HTR-8/SVneo (cell line): ENCODE measurements around the gene DACT2.

ENCODE experiments used
- DNase-seq: peaks from one replicate; pipeline ENCODE4 v3.0.0; 2011; ENCODE audit warnings: low spot score, mixed read lengths; ENCODE audit not compliant: insufficient read length
- FAIRE-seq: peaks from 2 replicates; lab custom pipeline; 2011; peaks lifted over from hg19 to GRCh38; lab: Jason Lieb, UNC

Gene DACT2

GRCh38 chr6:168307015-168307694 lies 12.4 kb downstream of the DACT2 start:
- FAIRE-seq (no peak), DNase-seq (no peak)

- FAIRE-seq, result no peak
- DNase-seq, result no peak
These were observed 13.7 kb downstream of the DACT2 start for GRCh38 chr6:168305863-168306262.

DNA sequence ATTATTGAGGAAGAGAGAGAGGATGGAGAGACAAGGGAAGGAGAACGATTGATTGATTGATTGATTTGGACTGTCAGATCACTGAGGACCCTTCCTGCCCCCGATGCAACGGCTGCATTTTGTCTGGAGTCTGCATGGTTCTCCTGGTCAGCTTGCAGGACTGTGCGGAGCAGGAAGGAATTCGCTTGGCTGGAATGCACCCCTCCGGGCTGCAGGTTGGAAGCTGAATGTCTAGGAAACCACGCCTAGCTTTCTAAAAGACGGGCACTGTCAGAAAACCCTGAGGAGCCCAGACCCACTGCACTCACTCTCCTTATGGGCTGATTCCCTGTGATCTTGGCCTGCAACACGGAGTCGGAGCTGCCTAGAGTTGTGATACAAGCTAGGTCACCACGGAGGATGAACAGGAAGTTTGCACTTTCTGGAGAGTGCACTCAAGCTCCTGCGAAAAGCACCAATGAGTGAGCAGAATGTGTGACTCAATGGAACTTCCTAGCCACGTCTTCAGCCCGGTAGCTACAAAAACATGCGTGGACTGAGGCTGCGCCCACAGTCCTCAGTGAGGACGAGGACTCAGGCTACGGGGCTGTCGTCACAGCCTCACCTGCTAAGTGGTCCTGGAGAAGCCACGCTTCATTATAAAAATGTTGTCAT lies 14.4 kb downstream of the DACT2 start:
- no peak for FAIRE-seq
- no peak for DNase-seq

DNA sequence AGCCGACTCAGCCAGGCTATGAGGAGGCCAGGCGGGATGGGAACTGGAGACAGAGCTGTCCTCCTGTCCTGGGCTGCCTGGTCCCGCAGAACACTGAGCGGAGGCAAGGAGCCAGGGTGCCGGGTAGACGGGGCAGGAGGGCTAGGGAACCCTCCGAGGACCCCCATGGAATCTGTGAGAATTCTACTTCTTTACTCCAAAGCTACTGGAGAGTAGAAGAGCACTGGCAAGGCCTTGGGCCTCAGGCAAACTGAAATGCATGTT lies 14.9 kb downstream of the DACT2 start:
- DNase-seq, result no peak
- FAIRE-seq, result no peak

DNA sequence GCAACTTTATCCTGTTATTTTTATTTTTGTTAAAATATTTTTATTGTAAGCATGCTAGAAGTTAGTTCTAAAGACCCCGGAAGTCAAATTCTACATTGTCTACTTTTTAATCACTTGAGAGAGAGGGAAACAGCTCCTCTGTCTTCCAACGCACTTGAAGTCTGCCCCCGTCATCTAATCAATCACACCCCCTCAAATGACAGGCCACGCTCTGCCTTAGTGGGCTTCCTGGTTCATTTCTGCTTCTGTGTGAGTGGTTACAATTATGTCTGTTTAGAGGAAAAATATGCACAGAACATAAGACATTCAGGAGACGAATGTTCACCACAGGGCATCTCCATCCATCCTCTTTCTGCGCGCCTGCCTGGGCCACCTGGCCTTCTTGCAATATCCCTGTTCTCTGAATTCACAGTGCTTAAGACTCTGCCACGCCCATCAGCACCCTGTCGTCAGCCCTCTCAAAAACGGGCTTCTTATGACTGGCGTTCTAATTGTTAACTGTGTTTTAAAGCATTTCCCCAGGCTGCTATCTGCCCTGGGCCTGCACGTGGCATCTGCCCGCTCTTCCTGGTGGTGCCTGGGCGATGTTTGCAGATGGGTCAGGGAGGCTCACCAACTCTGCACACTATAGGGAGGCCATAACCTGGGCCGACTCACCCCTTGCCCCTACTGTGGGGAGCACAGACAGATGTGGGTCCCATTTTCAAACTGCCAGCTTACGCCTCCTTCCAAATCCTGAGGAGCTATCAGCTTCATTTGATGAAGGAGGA lies 15.4 kb downstream of the DACT2 start:
- no peak for DNase-seq

DNA sequence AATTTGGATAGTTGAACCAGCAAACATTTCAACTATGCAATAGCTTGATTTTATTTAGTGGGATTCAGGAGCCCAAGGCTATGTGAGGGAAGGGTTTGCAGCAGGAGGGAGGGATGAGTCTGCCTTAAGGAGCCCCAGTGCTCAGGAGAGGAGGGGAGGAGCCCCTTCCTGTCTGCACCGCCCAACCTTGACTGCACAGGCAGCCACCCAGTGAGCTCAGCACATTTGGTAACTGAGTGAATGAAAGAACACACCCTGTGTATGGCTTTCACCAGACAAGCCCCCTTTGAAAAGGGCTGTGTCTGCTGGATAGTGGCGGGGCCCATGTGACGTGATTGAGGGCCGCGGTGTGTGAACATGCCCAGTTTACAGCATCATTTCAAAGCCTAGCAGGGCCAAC lies 17.0 kb downstream of the DACT2 start:
- DNase-seq, result no peak
- no peak for FAIRE-seq

More for the DNA sequence above, 15.4 kb downstream of the DACT2 start:
- FAIRE-seq, result no peak

- no peak for FAIRE-seq
- no peak for DNase-seq
These were observed 17.8 kb downstream of the DACT2 start for GRCh38 chr6:168301648-168302398.

- DNase-seq, result no peak
- no peak for FAIRE-seq
These were observed 18.5 kb downstream of the DACT2 start for GRCh38 chr6:168300975-168301647.

GRCh38 chr6:168299541-168300511 lies 19.8 kb downstream of the DACT2 start:
- no peak for DNase-seq
- FAIRE-seq, result no peak

DNA sequence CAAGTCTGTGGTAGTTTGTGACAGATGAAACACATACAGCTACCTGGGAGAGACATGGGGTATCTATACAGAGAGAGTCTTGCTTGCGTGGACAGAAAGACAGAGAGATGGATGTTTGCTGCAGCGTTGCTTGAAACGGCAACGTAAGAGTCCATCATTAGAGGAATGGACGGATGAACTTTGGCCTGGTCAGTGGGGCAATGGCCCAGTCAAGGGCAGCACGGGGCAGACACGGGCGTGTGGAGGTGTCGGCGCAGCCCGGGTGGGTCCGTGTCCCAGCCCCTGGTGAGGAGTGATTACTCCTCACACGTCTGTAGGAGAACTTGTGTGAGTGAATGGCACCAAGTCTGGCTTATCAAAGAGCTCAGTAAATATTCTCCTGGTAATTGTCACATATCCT lies 21.9 kb downstream of the DACT2 start:
- DNase-seq (no peak), FAIRE-seq (no peak)

- no peak for FAIRE-seq
These were observed 24.7 kb downstream of the DACT2 start for GRCh38 chr6:168294901-168295300.

DNA sequence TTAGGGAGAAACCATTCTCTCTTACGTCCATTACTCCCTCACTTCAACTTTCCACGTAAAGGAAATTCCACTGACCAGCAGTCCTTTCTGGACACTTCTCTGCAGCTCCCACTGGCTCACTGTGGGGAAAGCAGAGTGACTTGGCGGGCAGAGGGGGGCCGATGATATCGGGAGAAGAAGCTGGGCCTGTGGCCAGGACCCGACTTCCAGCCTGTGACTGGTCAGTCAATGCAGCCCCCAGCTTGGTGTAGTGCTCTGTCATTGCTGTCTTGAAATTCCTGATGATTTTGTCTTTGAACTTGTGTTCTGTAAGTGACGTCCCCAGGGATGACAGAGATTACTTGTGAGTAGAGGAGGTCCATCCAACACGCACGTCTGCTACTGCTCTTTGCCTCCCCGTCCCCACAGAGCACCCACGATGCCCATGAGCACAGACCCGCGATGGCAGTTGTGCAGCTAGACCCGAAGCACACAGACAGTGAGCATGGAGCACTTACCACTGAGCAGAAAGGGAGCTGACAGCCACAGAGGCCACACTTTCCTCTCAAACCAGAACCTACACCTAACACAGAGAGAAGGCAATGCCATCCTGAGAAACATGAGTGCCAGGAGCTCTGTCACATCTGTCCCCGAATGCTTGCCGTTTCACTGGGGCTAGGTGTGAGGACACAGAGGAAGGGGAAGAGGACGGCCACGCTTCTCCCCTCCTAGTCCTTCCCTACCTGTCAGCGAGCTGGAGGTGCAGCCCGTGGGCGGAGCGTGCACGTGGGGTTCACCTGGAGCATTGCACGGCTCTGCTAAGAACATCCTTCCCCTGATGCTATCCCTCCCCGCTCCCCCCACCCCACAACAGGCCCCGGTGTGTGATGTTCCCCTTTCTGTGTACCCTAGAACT lies 25.7 kb downstream of the DACT2 start:
- FAIRE-seq (no peak), DNase-seq (no peak)

More at GRCh38 chr6:168294901-168295300, 24.7 kb downstream of the DACT2 start:
- DNase-seq, result no peak

DNA sequence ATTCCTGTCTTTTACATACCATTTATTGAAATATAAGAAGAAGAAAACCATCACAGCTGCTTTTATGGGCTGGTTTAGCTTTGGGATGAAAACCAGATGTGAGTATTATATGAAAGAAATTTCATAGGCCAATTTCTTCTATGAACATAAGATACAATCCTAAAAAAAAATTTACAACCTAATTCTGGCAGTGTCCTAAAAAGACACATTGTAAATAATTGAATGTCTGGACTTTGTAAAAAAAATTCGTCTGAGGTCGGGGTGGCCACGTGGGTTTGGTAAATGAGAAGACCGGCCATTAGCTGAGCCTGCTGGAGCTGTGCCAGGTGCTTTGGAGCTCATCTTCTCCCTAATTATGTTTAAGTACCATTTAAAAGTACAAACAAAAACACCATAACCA lies 26.8 kb downstream of the DACT2 start:
- DNase-seq (no peak), FAIRE-seq (no peak)

DNA sequence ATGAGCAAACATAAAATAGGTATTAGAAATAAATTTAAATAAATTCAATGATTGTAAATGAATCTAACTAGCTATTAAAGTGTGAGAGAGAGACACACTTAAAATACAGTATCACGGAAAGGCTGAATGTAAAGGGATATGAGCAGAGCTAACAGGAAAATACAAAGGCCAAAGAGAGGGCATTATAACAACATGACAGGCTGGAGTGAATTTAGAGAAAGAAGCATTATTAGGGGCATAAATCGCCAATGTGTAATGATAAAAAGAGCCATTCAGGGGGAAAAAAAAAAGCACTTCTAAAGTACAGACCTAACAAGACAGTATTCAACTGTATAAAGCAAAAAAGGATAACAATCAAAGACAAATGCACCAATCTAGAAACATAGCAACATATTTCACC lies 28.1 kb downstream of the DACT2 start:
- DNase-seq, result no peak
- no peak for FAIRE-seq

DNA sequence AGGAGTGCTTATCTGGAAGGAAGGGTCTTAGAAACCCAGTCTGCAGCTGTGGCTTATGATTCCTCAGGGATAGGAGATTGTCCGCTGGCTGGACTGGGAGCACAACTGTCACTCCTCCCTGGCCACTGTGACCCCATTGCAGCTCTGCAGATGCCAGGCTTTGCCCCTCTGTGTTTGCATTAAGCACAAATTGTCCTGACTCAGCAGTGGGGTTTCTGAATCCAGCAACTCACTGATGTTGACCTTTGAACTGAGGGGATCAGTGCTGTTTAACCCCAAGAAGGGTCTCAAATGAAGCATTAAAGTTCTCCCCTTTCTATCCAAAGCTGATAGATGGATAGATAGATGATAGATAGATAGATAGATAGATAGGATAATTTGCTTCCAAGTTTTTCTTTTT lies 29.5 kb downstream of the DACT2 start:
- FAIRE-seq (no peak), DNase-seq (no peak)

- FAIRE-seq (no peak), DNase-seq (no peak)
These were observed 30.0 kb downstream of the DACT2 start for GRCh38 chr6:168289571-168289962.

DNA sequence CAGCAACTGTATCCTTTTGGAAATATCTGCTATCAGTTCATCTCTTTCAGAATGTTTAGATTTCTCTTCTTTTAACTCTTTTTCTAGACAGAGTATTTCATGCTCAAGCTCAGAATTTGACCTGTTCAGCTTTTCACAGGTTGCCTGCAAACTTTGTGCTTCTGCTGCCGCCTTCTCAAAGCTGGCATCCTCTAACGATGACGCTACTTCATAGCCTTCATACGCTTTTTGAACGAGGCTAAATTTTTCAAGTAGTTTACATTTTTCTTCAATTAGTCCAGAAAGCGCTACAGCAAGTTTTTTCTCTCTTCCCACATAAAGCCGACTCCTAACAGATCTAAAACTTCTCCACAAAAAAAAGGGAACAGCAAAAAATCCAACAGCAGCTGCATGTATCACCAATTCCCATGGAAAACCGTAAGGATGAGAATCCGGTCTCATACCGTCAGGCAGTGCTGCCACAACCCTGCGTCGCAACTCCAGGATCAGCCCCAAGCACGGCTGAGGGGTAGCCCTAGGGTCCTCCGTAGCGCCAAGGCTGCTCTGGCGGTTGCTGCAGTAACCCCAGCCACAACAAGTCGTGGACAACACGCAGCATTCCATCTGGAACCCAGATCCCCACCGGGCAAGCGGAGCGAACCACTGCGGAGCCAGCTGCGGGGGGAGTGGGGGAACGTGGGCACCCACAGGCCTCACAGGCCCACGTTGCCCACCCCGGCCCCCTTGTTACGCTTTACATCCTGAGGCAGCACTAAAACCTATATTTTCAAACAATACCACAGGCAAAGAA lies 30.6 kb downstream of the DACT2 start:
- DNase-seq (no peak), FAIRE-seq (no peak)
